Activated CD4-positive, CD25-positive, alpha-beta regulatory T cell treated with anti-CD3 and anti-CD28 coated beads, Interleukin-2, amount 50 U/mL, for 16 hours (primary cell): ENCODE results near the gene PDE7B.
"Not testable (repeated sequence)": the region's sequence is repeated elsewhere in the genome, so short reads cannot be mapped to it uniquely, and the experiment has no call there.

Source experiments
- DNase-seq: peaks from one replicate; pipeline ENCODE4 v3.0.0-alpha.2; 2020; ENCODE audit warnings: low read depth, low spot score

PDE7B gene

GRCh38 chr6:136103763-136104311 lies 252.3 kb downstream of the PDE7B start:
- no peak for DNase-seq

- DNase-seq: no peak
Measured at GRCh38 chr6:136104556-136104955, 253.1 kb downstream of the PDE7B start.

GRCh38 chr6:136105797-136106196 lies 254.3 kb downstream of the PDE7B start:
- not testable (repeated sequence) for DNase-seq

GRCh38 chr6:136108361-136108945 lies 257.0 kb downstream of the PDE7B start:
- DNase-seq: no peak

GRCh38 chr6:136111831-136112230 lies 260.3 kb downstream of the PDE7B start:
- DNase-seq: no peak

- DNase-seq: no peak
Measured at GRCh38 chr6:136112262-136112661, 260.8 kb downstream of the PDE7B start.

- no peak for DNase-seq
Measured at GRCh38 chr6:136113736-136114173, 262.3 kb downstream of the PDE7B start.

GRCh38 chr6:136114661-136115060 lies 263.2 kb downstream of the PDE7B start:
- no peak for DNase-seq

- no peak for DNase-seq
Measured at GRCh38 chr6:136115941-136116340, 264.4 kb downstream of the PDE7B start.

GRCh38 chr6:136117081-136117480 lies 265.6 kb downstream of the PDE7B start:
- no peak for DNase-seq

GRCh38 chr6:136118787-136119186 lies 267.3 kb downstream of the PDE7B start:
- no peak for DNase-seq

GRCh38 chr6:136123468-136123867 lies 272.0 kb downstream of the PDE7B start:
- no peak for DNase-seq

- no peak for DNase-seq
Measured at GRCh38 chr6:136125585-136125984, 274.1 kb downstream of the PDE7B start.

GRCh38 chr6:136127873-136128272 lies 276.4 kb downstream of the PDE7B start:
- no peak for DNase-seq

GRCh38 chr6:136129365-136129764 lies 277.9 kb downstream of the PDE7B start:
- DNase-seq: no peak

- no peak for DNase-seq
Measured at GRCh38 chr6:136134268-136134667, 282.8 kb downstream of the PDE7B start.

GRCh38 chr6:136134751-136135150 lies 283.2 kb downstream of the PDE7B start:
- no peak for DNase-seq

GRCh38 chr6:136136274-136136673 lies 284.8 kb downstream of the PDE7B start:
- no peak for DNase-seq

GRCh38 chr6:136137008-136137692 lies 285.6 kb downstream of the PDE7B start:
- DNase-seq: no peak

GRCh38 chr6:136137739-136138402 lies 286.4 kb downstream of the PDE7B start:
- DNase-seq: no peak

GRCh38 chr6:136139111-136139510 lies 287.6 kb downstream of the PDE7B start:
- DNase-seq: not testable (repeated sequence)

- DNase-seq: no peak
Measured at GRCh38 chr6:136144251-136145023, 292.9 kb downstream of the PDE7B start.
